GM12872 (cell line): ENCODE results near the gene CD4.

Experiments used
- TF ChIP-seq, protein P1 (sequence below): IDR thresholded peaks from 3 replicates; pipeline ENCODE4 v1.5.1; 2011; ENCODE audit warnings: low read depth, mild to moderate bottlenecking, low read length, moderate library complexity; ENCODE audit not compliant: insufficient read depth

CD4 gene

DNA sequence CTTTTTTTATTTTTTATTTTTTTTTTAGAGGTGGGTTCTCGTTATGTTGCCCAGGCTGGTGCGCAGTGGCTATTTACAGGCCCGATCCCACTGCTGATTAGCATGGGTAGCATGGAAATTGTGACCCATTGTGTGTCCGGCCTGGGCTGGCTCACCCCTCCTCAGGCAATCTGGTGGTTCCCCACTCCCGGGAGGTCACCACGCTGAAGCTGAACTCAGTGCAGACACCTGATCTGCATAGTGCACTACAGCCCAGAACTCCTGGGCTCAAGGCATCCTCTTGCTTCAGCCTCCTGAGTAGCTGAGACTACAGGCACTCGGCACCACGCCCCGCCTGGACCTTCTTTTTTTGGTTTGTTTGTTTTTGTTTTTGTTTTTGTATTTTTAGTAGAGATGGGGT is 5.5 kb upstream of the CD4 start:
- TF ChIP-seq, protein P1, sequence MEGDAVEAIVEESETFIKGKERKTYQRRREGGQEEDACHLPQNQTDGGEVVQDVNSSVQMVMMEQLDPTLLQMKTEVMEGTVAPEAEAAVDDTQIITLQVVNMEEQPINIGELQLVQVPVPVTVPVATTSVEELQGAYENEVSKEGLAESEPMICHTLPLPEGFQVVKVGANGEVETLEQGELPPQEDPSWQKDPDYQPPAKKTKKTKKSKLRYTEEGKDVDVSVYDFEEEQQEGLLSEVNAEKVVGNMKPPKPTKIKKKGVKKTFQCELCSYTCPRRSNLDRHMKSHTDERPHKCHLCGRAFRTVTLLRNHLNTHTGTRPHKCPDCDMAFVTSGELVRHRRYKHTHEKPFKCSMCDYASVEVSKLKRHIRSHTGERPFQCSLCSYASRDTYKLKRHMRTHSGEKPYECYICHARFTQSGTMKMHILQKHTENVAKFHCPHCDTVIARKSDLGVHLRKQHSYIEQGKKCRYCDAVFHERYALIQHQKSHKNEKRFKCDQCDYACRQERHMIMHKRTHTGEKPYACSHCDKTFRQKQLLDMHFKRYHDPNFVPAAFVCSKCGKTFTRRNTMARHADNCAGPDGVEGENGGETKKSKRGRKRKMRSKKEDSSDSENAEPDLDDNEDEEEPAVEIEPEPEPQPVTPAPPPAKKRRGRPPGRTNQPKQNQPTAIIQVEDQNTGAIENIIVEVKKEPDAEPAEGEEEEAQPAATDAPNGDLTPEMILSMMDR = no peak

DNA sequence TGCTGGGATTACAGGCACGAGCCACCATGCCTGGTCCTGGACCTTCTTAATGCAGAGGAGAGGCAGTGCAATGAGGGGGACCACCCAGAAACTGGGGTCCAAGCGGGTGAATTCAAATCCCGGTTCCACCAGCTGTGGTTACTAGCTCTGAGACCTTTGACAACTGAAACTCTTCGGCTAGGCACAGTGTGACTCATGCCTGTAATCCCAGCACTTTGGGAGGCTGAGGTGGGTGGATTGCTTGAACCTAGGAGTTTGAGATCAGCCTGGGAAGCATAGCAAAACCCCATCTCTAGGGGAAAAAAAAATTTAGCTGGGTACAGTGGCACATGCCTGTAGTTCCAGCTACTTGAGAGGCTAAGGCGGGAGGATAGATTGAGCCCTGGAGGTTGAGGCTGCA is 5.0 kb upstream of the CD4 start:
- TF ChIP-seq, protein P1 = no peak

DNA sequence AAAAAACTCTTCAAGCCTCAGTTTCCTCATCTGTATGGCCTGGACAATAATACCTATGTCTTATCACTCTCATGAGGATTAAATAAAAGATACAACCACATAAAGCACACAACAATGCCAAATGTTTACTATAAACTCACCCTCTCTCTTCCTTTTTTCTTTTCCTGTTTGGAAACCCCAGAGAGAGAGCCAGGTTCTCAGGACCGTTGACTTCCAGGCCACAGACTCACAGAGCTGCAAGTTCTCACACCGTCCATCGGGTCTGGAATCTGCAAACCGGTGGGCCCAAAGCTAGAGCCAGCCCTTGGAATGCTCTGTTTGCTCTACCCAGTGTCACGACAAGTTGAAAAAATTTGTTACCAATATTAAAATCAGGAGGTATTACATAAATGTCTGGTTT is 4.6 kb upstream of the CD4 start:
- TF ChIP-seq, protein P1 = no peak

DNA sequence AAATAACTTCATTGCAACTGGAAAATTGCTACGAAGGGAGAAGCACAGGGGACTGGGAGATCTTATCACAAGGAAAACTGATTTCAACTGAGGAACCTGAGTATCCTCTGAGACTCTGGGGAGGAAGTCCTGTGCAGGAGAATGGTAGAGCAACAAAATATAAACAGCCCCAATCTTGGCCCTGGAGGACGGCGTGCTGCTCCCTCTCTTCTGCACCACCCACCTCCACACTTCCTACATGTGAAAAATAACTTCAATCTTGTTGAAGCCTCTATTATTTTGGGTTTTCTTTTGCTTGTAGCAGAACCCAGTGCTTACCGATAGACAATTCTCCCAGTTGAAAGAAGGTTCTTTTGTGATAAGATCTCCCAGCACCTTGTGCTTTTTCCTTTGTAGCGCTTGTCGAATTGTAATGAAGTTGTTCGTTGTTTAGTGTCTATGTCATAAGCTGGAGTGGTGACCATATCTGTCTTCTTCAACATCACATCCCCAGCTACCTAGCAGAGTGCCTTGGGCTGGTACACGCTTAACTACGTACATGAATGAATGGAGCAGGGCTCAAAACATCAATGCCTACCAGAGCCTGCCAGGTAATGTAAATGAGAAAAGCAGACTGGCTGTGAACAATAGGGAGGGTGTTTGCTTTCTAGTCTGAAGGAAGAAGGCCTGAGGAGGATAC is 2.8 kb upstream of the CD4 start:
- TF ChIP-seq, protein P1 = no peak

DNA sequence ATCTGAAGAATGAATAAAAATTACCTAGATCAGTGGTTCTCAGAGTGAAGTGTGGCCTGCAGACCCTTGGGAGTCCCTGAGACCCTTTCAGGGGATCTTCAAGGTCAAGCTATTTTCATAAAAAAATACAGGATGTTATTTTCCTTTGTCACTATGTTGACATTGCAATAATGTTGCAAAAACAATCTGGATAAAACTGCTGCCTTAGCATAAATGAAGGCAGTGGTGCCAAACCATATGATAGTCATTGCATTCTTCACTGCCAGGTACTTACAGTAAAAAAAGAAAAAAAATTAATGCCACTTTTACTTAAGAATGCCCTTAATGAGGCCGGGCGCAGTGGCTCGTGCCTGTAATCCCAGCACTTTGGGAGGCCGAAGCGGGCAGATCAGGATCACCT is 2.0 kb upstream of the CD4 start:
- TF ChIP-seq, protein P1 = no peak

DNA sequence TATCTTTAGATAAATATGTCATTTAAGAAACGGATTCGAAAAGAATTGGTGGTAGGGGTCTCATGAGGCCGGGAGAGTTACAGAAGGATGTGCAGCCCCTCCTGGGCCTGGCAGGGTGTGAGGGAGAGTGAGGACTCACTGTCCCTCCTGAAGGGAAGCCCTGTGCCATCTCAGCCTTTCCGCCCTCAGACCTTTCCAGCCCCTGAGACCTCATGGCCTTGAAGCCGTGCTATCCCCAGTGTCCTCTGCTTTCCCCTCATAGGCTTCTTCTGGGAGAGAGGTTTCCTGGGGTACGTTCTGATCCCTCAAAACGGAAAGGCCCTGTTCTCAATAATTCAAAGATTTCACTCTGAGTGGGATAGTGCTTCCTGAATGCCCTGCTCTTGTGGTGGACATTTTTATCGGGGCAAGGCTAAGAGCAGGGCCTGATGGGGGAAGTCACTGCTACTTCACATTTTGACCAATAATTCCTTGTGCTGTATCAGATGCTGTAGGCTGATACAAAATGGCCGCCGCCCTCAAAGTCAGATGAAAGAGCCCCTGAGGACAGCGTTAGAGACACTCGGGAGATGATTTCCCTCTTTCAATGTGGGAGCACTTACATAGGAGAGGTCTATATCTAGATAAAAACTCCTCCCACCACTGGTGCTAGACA is 1.3 kb downstream of the CD4 start:
- TF ChIP-seq, protein P1 = no peak

DNA sequence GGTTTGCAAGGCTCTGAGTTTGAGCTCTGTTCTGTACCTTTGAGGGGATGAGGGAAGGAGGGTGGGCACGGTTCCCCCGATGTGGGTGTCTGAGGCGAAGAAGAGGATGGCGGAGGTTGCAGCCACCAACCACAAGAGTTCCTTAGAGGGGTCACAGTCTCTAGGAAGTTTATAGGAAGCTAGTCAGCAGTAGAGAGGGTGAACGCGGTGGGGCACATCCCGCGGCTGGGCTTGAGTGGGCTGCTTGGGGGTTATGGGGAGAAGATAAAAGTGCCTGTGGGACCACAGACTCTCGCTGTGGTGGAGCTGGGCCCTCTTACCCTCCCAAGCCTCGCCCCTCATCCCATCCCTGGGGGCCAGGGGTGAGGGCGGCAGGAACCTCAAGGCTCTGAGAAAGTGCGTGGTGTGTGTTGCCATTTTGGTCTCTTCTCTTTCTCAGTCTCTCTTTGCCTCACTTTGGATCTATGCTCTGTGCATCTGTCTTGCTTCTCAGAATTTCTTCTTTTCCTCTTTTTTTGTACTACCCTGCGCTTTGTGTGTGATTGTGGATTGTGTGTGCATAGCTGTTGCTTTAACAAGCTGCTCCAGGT is 2.7 kb downstream of the CD4 start:
- TF ChIP-seq, protein P1 = no peak
